LNCAP (cell line): Measurements from ENCODE around the gene FAH.

ENCODE experiments used
- TF ChIP-seq, protein P1 (sequence below): fragments of 450-650 bp; IDR thresholded peaks from 2 replicates; pipeline ENCODE4 v1.5.1; 2017; ENCODE audit warnings: mild to moderate bottlenecking

The FAH gene

DNA sequence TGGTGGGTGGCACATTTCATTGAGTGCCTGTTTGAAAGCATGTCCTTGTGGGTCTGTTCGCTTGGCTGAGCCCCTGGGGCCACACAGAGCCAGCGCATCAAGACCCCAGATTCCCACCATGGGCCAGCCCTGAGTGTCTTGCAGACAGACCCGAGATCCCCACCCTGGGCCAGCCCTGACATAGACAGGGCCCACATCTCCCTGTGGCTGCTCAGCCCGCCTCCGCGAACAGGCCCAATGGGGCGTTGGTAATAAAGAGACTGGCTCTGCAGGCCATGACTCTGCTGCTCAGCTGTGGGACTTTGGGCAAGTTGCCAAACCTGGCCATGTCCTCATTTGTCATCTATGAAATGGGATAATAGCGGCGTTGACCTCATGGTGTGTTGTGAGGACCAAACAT lies 22.6 kb downstream of the FAH start:
- TF ChIP-seq, protein P1, sequence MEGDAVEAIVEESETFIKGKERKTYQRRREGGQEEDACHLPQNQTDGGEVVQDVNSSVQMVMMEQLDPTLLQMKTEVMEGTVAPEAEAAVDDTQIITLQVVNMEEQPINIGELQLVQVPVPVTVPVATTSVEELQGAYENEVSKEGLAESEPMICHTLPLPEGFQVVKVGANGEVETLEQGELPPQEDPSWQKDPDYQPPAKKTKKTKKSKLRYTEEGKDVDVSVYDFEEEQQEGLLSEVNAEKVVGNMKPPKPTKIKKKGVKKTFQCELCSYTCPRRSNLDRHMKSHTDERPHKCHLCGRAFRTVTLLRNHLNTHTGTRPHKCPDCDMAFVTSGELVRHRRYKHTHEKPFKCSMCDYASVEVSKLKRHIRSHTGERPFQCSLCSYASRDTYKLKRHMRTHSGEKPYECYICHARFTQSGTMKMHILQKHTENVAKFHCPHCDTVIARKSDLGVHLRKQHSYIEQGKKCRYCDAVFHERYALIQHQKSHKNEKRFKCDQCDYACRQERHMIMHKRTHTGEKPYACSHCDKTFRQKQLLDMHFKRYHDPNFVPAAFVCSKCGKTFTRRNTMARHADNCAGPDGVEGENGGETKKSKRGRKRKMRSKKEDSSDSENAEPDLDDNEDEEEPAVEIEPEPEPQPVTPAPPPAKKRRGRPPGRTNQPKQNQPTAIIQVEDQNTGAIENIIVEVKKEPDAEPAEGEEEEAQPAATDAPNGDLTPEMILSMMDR: no peak

DNA sequence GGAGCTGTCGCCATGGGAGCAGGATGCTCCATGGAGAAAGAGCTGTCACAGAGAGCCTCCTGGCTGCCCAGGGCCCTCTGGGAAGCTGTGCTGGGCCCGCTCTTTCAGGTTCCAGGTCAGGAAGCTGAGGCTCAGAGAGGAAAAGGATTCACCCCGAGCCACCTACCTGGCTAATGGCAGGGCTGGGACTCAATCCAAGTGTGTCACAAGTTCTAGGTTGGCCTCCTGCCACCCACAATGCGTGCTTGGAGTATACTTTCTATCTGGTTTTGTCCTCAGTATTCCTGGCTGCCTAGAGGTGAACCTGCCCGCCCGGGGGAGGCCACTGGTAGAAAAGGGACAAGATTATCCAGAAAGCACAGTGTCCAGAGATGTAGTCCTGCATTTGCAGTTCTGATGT lies 23.6 kb downstream of the FAH start:
- TF ChIP-seq, protein P1: no peak

DNA sequence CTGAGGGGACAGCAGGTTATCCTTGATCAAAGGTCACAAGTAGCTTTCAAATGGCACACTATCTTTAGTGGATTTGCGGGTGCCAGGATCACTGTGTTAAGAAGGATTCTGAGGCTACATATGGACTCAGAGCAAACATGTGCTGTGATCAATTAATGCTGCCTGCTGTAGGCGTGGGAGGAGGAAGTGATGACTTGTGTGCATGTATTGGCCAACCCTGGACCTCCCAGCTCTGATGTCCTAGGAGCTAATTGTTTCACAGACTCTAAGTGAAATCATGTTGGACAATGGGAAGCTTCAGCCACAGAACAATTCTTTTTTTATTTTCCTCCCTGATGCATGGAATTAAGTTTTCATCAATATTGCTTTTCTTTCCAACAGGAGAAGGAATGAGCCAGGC lies 24.4 kb downstream of the FAH start:
- TF ChIP-seq, protein P1: no peak

DNA sequence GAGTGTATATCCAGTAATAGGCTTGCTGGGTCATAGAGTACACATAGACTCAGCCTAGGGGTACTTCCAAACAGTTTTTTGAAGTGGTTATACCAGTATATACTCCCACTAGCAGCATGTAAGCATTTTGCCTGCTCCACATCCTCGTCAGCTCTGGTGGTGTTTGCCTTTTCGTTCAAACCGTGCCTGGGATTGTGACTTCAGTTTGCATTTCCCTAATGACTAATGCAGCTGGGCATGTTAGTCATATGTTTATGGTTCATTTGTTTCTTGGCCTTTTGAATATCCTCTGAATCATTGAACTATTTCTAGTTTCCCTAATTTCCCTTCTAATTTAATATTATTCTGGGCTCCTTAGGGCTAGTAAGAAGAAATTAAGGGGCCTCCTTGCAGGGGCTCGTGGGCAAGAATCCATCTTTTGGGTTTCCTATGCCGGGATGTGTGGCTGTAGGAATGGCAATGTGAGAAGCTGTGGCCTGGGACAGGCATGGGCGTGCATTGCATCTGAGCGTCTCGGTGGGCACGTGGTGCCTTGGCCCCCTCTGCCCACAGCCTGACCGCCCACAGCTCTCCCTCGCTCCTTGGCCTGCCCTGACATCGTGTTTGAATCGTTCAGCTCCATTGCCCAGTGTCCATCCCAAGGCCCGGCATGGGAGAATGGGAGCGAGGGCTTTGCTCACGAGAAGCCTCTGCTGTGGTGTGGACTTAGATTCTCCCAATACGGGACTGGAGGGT lies 26.4 kb downstream of the FAH start:
- TF ChIP-seq, protein P1: no peak

DNA sequence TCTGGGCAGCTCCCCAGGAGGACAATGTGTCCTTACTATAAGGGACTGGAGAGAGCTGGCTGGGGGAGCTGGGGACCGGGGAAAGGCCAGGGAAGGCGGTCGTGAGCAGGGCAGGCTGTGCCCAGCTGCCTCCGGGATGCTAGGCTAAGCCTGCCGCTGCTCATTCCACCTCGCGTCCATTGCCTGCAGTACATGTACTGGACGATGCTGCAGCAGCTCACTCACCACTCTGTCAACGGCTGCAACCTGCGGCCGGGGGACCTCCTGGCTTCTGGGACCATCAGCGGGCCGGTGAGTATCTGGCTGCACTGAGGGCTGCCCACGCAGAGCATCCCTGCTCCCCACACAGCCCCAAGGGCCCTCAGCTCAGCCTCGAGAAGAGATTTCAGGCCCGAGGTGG lies 27.1 kb downstream of the FAH start:
- TF ChIP-seq, protein P1: no peak

DNA sequence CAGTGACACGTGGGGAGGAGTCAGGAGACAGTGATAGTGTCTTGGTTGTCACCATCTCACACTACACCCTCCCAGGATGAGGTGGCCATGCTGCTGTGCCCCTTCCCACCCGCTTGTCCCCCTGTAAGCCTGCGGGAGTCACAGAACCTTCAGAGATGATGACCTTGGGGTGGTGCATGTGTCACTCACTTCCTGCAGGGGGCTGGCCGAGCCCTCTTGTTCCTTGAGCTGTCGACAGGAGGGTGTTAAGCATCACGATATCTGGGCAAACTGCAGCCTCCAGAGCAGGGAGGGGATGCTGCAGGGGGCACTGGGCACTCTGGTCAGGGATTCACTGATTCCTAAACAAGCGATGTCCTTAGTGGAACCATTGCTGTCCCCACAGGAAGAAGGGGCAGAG lies 27.7 kb downstream of the FAH start:
- TF ChIP-seq, protein P1: no peak

DNA sequence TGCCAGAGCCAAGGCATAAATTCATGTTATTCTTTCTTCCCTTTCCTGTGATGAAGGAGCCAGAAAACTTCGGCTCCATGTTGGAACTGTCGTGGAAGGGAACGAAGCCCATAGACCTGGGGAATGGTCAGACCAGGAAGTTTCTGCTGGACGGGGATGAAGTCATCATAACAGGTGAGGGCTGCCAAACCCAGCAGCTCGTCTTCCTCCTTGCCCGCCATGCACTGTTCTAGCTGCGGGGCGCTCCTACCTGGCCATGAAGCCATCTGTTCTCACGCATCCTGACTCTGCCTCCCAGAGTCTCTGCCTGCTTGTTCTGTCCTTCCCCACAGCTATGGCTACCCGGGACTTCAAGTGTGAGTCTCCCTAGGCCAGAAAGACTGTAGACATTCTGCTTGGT lies 28.2 kb downstream of the FAH start:
- TF ChIP-seq, protein P1: no peak
